CD4-positive, alpha-beta T cell treated with Interleukin-6 for 4 hours (primary cell): ENCODE measurements around the gene CDH4.

ENCODE experiments used
- DNase-seq: peaks from one replicate; pipeline ENCODE4 v3.0.0-alpha.2; 2020; ENCODE audit warnings: mixed read lengths

CDH4 gene

DNA sequence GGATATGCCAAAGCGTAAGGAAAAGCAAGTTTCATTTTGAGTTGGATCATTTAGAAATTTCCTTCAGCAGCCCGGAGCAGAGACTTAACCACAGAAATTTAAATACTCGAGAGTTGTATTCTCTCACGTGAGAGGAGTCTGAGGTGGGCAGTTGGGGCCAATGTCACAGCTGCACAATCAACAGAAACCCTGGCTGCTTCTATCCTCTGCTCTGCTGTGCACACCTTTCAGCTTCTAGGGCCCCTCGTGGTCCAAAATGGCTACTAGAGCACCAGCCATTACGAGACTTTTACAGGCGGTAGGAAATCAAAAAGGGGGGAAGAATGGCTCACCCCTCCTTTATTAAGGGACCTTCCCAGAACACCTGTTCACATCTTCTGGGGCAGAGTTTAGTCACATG is 659.8 kb downstream of the CDH4 start:
- DNase-seq: no peak

DNA sequence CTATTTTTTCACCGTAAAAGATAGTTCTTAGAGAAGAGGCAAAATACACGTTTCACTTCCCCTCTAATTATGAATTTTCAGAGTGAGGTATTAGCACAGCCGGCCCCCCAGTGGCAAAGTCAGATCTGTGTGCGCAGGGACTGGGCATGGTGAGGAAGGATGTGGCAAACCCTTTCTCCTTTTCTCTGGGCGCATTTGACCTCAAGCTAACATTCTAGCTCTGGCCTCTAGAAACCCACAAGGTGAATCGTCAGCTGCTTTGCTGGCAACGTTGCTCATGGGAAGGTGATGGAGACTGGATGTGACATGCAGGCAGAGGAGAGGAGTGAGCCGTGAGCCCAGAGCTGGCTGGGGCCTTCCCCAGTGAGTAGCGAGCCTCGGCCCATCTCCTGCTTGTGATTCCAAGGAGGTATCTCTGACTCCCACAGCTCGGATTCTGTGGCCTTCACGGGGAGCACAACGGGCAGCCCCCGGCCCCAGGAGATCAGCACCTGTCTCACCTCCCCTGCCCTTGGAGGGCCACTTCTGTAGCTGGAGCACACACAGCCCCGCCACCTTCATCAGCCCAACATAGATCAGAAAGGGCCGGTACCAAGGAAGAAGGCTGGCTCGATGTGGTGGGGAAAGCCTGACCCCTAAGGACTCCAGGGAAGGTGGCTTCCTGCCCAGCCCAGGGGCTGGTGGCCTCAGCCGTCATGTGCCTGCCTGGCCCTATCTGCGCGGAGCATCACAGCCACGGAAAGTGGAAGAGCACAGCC is 660.8 kb downstream of the CDH4 start:
- DNase-seq: no peak

DNA sequence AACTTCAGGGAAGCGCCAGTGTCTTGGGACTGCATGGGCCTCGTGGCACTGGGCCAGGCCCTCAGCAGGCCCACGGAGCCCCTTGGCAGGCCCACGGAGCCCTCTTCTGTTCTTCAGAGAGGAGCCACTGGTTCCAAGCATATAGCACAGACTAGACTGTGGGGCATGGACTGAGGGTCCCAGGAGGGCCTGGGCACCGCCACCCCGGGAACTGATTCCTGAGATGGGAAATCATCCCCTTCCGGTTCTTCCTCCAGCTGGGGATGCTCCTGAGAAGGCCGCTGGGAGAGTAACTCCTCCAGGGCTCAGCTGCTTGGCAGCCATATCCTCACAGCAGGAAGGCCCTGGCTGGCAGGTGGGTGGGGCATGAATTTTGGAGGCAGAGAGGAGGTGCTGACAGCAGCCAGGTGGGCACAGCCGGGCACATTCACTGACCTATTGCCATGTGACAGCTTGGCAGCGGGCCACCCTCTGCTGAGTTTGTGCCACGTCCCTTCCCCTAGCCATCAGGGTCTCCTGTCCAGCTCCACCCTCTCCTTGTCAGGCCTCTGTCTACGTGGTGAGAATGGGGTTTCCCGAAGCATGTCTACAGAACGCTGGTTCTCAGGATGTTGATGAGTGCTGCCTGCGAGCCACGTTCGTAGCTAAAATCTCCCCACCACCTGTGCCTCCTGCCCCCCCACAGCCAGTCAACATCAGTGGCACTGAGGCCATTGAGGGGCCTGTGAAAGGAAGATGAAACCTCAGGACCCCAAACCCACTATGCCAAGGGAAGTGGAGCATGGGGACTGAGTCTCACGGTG is 661.6 kb downstream of the CDH4 start:
- no peak for DNase-seq

DNA sequence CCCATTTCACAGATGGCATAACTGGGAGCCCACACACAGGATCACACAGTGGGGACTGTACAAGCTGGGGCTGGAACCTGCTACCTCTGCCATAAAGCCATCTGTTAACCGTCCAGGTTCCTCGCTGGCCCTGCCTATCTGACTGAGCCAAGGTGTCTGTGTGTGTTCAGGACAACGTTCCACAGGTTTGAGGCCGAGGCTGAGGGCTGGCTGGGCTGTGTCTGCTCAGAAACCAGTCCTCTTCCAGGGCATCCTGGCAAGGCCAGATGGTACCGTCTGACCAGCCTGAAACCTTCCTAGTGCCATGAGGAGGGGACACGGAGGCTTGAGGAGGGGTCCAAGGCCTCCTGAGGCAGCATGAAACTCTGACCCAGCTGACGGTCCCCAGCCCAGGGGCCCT is 663.0 kb downstream of the CDH4 start:
- no peak for DNase-seq

DNA sequence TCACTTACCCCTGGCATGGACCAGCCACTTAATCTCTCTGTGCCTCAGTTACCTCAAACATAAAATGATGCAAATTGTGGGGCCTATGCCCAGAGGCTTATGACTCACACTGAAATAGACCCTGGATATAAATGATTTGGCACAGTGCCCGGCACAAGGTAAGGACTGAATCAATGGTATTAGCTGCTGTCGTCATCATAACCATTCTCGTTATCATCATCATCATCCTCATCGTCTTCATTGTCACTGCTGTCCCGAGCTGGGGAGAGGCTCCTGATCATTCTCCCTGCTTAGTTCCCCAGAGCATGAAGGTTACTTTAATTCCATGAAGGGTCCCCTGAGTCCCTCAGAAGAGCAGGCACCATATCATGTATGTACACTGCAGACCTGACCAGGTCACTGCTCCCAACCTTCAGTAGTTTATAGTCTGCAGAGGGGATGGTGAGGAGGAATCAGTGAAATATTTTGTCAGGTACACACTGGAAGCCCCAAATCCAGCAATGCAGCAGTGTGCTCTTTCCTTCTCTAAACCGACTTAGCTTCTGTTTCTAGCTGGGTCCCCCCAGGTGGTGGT is 664.3 kb downstream of the CDH4 start:
- DNase-seq: no peak

DNA sequence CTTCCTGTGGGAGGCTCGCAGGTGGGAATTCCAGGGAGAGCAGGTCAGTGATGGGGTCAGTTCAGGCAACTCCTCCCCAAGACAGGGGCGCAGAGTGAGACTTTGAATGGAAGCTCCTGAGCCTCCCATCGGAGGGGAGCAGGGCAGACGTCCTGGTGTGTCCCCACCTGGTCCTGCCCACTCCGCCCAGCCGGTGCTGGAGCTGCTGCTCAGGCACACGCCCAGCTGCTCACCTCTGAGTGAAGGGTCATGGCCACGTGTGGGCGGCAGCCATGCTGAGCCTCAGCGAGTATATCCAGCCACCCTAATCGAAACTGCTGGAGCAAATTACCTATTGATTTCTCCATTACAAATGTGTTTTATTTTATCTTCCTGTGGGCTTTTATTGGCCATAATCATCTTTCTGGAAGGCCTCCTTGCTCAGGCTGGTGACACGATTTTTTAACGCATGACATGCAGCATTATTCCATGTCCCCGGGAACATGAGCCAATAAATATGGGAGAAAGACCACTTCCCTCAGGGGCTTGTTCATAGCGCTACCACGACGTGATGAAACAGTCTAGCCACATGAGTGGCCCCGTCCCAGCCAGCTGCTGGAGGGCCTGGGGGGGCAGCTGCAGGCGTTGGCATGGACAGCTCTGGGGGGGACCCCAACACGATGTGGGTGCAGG is 665.5 kb downstream of the CDH4 start:
- DNase-seq: no peak

DNA sequence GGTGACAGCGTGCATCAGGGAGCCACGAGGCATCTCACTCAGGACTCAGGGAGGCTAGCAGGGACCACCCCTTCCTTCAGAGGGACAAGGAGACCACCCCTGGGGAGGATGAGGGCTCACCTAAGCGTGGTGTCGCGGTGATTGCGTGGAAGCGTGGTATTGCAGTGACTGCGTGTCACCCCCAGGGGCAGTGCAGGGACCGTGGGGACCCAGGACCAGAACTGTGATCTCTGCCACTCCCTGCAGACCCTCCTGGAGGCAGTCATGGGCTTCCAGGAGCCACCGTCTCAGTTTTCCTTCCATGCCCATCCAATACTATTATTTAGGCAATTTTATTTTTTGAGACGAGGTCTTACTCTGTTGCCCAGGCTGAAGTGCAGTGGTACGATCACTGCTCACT is 666.5 kb downstream of the CDH4 start:
- DNase-seq: no peak

DNA sequence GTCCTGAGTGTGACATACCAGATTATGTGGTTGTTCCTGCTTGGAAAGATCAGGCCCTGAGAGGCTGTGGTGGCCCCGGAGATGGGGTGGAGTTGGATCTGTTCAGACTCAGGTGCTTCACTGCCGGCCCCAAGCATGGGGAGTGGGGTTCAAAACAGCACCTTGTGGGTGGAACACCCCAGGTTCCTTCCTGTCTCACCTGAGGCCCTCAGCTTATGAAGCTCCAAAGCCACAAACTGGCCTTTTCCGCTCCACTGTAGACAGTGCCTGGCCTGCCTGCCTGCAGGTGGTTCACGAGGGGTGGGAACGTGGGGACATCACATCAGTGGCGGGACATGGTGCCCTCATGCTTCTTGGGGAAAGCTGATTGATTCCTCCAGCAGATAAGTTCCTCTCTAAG is 667.2 kb downstream of the CDH4 start:
- no peak for DNase-seq

DNA sequence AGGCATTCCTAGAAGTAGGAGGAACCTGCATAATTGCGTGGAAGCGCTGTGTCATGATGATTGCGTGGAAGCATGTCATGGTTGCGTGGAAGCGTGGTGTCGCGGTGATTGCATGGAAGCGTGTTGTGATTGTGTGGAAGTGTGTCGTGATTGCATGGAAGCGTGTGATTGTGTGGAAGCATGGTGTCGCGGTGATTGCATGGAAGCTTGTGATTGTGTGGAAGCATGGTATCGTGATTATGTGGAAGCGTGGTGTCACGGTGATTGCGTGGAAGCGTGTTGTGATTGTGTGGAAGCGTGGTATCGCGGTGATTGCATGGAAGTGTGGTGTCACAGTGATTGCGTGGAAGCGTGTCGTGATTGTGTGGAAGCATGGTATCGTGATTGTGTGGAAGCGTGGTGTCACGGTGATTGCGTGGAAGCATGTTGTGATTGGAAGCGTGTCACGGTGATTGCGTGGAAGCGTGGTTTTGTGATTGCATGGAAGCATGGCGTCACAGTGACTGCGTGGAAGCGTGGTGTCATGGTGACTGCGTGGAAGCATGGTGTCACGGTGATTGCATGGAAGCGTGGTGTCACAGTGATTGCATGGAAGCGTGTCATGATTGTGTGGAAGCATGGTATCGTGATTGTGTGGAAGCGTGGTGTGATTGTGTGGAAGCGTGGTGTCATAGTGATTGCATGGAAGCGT is 667.8 kb downstream of the CDH4 start:
- no peak for DNase-seq

DNA sequence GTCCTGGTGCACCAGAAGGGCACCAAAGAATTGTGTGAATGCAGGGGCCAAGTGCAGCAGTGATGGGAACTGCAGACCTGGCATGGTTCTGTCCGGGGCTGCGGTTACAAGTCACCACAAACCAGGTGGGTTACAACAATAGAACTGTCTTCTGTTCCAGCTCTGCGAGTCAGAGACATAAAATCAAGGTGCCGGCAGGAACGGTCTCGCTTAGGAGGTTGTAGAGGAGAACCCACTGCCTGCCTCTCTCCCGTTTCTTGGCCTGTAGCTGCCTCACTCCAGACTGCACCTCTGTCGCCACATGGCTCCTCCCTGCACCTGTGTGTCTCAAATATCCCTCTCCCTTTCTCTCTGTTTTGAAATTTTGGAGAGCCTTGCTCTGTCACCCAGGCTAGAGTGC is 670.4 kb downstream of the CDH4 start:
- DNase-seq: no peak

DNA sequence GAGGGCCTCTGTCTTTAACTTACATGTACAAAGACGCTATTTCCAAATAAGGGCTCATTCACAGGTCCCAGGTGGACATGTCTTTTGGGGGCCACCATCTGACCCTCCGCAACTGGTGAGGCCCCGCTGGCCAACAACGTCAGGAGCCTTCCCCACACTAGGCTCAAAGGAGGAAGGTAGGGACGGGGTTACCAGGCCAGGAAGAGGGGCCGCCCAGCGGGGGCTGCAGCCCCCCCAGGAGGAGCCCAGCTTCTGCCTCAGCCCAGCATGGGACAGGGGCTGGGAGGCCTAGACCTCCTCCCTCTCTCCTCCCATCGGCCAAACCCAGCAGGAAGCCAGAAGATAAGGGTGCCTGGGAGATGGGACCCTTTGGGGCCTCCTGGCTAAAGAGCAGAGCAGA is 670.9 kb downstream of the CDH4 start:
- DNase-seq: no peak

DNA sequence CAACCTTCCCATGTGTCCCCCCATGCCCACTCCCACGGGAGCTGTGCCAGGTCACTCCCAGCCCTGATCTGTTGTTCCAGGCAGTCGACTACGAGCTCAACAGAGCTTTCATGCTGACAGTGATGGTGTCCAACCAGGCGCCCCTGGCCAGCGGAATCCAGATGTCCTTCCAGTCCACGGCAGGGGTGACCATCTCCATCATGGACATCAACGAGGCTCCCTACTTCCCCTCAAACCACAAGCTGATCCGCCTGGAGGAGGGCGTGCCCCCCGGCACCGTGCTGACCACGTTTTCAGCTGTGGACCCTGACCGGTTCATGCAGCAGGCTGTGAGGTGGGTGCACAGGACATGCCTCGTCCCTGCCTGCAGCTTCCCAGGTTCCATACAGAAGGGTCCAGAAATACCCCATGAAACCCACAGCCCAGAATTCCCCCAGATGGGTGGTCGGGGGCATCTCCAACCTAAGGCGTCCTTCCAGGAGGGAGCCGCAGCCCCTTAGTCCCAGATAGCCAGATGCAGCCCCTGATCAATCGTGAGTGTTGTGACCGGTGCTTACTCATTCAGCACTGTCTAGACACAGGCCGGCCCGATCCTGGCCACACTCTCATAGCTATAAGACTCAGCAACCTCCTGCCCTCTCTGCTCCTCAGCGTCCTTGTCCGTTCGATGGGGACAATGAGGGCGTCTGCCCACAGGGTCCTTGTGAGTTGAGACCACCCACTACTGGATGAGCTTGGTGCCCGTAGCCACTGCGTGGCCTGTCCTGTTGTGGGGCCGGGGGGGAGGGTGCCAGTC is 671.5 kb downstream of the CDH4 start:
- DNase-seq: no peak

DNA sequence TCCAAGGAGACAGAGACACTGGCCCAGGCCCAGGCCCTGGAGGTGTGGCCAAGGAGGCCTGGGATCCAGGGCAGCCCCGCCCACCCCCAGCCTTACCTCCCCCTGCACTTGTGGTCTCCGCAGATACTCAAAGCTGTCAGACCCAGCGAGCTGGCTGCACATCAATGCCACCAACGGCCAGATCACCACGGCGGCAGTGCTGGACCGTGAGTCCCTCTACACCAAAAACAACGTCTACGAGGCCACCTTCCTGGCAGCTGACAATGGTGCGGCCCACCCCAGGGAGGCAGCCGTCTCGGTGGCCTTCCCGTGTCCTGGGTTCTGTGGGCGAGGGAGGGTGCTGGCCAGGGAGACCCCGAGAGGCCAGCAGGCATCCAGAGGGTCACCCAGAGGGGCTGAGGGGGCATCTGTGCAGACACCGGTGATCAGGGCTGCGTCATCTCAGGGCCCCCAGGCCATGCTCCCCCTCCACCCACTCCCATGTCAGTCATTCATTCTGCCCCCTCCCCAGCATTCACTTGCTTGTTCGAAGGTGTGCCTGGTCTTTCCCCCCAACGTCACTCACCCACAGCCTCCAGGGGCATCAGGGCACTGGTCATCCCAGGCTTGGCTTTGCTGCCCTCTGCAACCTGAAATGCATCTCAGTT is 672.3 kb downstream of the CDH4 start:
- no peak for DNase-seq

DNA sequence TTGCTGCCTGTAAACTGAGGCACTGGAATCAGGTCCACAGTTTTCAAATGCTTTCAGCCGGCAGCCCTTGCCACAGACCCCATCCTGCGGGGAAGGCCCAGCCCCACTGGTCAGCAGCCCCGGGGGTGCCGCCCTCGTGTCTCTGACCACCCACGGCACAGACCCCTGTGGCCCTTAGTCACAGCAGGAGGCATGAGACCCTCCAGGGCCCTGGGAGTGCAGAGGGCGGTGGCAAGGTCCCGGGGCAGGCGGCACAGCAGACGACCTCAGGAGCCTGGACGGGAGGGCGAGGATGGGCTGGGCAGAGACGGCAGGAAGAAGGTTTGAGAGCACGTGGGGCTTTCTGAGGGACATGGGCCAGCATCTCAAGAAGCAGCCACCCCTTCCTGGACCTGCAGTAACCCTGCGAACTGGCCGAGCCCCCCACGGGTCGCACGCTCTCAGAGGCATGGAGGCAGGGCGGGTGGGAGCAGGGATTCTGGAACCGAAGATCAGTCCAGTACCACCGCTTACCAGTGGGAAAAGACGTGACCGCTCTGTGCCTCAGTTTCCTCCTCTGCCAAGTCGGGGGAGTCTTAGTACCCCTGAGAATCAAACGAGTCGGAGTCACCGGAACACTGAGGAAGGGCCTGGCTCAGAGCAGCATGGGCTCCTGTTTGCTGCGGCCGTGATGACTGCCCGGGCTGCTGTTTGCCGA is 672.9 kb downstream of the CDH4 start:
- DNase-seq: no peak

DNA sequence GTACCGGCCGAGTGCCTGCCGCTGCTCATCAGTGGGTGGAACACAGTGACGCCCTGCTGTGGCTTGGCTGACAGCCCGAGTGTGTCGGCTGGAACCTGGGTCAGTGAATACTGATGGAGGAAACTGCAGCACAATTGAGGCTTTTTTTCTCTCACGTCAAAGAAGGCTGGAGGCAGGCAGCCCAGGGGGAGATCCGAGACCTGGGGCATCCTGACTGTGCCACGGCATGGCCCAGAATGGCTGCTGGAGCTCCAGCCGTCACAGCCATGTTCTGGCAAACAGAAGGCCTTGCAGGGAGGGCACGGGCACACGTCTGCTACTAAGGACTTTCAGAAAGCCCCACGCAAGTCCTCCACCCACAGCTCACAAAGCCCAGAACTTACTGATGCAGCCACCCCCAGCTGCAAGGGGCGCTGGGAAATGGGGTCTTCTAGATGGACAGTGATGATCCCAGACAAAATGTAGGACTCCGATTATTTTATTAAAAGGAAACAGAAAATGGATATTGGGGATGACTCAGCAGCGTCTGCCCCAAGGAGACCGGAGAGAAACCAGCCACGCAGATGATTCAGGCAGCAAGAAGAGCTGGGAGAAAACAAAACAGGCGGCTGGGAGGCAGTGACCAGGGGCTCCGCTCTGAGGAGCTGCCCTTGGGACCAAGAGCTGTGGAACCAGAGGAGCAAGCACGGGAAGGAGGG is 673.6 kb downstream of the CDH4 start:
- no peak for DNase-seq

DNA sequence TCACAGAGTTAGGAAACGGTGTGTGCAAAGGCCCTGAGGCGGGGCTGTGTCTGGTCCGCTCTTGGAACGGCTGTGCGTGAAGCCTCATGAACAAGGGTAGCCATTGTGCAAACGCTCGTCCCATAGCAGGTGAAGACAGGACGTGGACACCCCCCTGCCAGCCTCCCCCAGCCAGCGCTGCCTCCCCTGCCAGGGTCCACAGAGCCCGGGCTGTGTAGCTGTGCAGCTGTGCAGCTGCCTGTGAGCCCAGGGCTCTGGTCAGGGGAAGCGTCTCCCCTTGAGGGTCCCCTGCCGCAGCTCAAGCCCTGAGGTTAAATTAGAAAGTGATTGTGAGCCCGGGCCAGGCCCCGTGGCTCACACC is 674.2 kb downstream of the CDH4 start:
- DNase-seq: no peak

DNA sequence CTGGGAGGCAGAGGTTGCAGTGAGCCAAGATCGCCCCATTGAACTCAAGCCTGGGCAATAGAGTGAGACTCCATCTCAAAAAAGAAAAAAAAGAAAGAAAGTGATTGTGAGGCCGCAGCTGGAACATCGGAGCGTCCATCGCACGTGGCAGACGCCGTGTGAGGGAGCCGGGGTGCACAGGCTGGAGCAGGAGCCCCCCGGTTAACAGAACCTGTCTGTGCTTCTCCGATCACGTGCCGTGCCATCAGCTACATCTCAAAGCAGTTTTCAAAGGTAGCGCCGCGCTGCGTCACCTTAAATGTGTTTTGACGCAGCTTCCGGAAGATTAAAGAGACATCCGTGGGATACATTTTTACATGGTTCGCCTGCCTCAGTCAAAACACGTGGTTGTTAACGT is 674.7 kb downstream of the CDH4 start:
- DNase-seq: no peak

DNA sequence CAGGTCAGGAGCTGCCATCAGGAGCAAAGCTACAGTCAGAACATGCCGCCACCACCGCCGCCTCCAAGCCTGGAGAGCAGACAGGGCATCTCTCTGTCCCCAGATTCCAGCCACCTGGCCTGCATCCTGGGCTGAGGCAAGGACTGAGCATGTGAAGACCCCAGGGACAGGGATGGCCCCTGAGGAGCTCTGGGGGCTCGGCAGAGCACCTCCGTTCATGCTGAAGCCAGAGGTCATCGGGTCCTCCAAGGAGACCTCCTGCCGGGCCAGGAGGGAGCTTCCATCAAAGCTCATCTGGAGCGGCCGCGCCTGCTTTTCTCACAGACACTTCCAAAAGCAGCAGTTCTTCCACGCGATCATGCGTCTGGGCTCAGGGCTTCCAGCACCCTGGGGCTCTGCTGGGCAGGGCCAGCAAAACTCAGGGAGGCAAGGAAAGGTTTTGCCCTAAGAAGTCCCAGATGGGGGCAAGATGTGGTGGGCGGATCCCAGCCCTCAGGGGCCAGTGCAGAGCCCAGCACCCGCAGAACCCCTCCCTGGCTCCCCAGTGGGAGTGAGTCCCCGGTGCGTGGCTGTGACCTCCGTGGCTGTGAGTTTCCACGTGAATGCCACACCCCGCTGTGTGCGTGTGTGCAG is 675.2 kb downstream of the CDH4 start:
- no peak for DNase-seq

DNA sequence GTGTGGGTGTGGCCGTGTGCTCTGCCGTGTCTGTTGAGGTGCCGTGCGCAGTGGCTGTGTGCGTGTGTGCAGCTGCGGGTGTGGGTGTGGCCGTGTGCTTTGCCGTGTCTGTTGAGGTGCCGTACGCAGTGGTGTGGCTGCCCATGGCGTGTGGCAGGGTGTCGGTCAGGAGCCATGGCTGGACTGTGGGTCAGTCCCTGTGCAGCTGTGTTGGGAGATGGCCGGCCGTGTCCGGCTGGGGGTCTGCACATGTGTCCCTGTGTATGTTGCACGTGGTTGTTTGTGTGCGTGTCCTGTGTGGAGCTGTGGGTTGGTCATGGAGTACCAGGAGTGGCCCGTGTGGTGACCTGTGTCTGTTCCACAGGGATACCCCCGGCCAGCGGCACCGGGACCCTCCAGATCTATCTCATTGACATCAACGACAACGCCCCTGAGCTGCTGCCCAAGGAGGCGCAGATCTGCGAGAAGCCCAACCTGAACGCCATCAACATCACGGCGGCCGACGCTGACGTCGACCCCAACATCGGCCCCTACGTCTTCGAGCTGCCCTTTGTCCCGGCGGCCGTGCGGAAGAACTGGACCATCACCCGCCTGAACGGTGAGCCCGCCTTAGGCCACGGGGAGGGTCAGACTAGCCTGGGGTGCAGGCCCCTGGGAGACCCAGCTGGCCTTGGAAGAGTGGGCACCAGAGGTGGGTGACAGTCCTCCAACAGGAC is 675.9 kb downstream of the CDH4 start:
- no peak for DNase-seq
